Nephron progenitor cell (in vitro differentiated cells): ENCODE measurements around the gene MPP4.

ENCODE experiments used
- DNase-seq: peaks from one replicate; pipeline ENCODE4 v3.0.0; 2021
- H3K27ac Mint-ChIP-seq: 2 replicates; pipeline ENCODE4 v1.8.0; 2021; ENCODE audit warnings: mild to moderate bottlenecking, moderate library complexity, mixed read lengths
- H3K27me3 Mint-ChIP-seq: 2 replicates; pipeline ENCODE4 v1.8.0; 2021; ENCODE audit warnings: mild to moderate bottlenecking, low read depth, mixed read lengths; ENCODE audit not compliant: poor library complexity
- H3K36me3 Mint-ChIP-seq: 2 replicates; pipeline ENCODE4 v1.8.0; 2021; ENCODE audit warnings: low read depth, mixed read lengths
- H3K4me1 Mint-ChIP-seq: 2 replicates; pipeline ENCODE4 v1.8.0; 2021; ENCODE audit warnings: mixed read lengths
- H3K4me3 Mint-ChIP-seq: 2 replicates; pipeline ENCODE4 v1.8.0; 2021; ENCODE audit warnings: mild to moderate bottlenecking, moderate library complexity, mixed read lengths
- H3K9me3 Mint-ChIP-seq: 2 replicates; pipeline ENCODE4 v1.8.0; 2021; ENCODE audit warnings: mild to moderate bottlenecking, moderate library complexity, mixed read lengths
- TF ChIP-seq, protein P1 (sequence below): fragments of 200-600 bp; sonication (generic); IDR thresholded peaks from 2 replicates; pipeline ENCODE4 v1.5.0; 2021; ENCODE audit warnings: antibody characterized with exemption

The MPP4 gene

DNA sequence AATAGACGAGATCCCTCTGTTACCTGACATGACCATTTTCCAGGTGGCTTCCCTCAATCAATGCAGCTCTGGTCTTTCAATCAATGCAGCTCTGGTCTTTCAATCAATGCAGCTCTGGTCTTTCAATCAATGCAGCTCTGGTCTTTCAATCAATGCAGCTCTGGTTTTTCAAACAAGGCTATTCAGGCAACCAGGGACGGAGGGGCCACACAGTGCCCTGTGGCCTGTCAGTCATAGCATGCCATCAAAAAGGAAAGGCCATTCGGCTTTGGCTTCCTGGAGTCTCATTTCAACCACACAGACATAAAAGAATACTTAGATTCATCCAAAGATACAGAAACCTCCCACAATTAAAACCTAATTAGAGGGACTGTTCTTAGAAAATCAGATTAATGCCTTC, 13.3 kb downstream of the MPP4 start:
- H3K4me3 Mint-ChIP-seq, result no peak overlapping the region
- TF ChIP-seq, protein P1, sequence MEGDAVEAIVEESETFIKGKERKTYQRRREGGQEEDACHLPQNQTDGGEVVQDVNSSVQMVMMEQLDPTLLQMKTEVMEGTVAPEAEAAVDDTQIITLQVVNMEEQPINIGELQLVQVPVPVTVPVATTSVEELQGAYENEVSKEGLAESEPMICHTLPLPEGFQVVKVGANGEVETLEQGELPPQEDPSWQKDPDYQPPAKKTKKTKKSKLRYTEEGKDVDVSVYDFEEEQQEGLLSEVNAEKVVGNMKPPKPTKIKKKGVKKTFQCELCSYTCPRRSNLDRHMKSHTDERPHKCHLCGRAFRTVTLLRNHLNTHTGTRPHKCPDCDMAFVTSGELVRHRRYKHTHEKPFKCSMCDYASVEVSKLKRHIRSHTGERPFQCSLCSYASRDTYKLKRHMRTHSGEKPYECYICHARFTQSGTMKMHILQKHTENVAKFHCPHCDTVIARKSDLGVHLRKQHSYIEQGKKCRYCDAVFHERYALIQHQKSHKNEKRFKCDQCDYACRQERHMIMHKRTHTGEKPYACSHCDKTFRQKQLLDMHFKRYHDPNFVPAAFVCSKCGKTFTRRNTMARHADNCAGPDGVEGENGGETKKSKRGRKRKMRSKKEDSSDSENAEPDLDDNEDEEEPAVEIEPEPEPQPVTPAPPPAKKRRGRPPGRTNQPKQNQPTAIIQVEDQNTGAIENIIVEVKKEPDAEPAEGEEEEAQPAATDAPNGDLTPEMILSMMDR, result no peak
- no peak overlapping the region for H3K27ac Mint-ChIP-seq
- DNase-seq, result no peak
- H3K4me1 Mint-ChIP-seq, result no peaks in the 10 kb centered on the region
- no peaks in the 10 kb centered on the region for H3K9me3 Mint-ChIP-seq
- H3K36me3 Mint-ChIP-seq, result no peaks in the 10 kb centered on the region
- peaks cover 6% of the 10 kb centered on the region for H3K27me3 Mint-ChIP-seq

- Mint-ChIP-seq H3K9me3 (no peaks in the 10 kb centered on the region), H3K4me3 (no peak overlapping the region)
These were observed 17.7 kb downstream of the MPP4 start for GRCh38 chr2:201680743-201681142.

DNA sequence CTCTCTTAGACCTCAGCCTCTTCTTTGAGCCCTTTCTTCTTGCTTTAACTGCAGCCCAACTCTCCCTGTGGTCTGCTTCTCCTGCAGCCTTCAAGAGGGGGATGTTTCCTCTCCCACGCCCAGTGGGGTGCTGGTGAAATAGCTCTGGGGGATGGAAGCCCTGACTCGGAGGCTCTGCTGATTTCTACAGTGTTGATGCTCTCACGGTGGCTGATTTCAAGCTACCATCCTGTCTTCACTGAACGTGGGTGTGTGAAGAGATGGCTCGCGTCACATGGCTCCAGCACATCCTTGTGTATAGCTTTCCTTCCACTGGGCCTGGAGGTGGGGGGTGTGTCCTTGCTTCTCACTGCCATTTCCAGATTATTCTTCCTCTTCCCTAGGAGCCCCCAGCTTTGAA, 20.0 kb downstream of the MPP4 start:
- H3K36me3 Mint-ChIP-seq, result no peaks in the 10 kb centered on the region
- peaks cover 2% of the 10 kb centered on the region for H3K27me3 Mint-ChIP-seq
- no peaks in the 10 kb centered on the region for H3K9me3 Mint-ChIP-seq
- H3K4me3 Mint-ChIP-seq, result no peak overlapping the region
- no peak overlapping the region for H3K27ac Mint-ChIP-seq
- TF ChIP-seq, protein P1, result no peak
- no peak for DNase-seq
- H3K4me1 Mint-ChIP-seq, result no peaks in the 10 kb centered on the region

More at GRCh38 chr2:201680743-201681142, 17.7 kb downstream of the MPP4 start:
- Mint-ChIP-seq H3K36me3 (no peaks in the 10 kb centered on the region), H3K4me1 (no peaks in the 10 kb centered on the region), H3K27ac (no peak overlapping the region), H3K27me3 (peaks cover 2% of the 10 kb centered on the region)
- peak; percentile 51 for DNase-seq
- TF ChIP-seq, protein P1, result peak; percentile 42

- DNase-seq, result no peak
- H3K4me3 Mint-ChIP-seq, result no peak overlapping the region
- TF ChIP-seq, protein P1, result no peak
- peaks cover 4% of the 10 kb centered on the region for H3K9me3 Mint-ChIP-seq
- H3K36me3 Mint-ChIP-seq, result no peaks in the 10 kb centered on the region
- H3K4me1 Mint-ChIP-seq, result no peaks in the 10 kb centered on the region
- H3K27ac Mint-ChIP-seq, result no peak overlapping the region
- peaks cover 7% of the 10 kb centered on the region for H3K27me3 Mint-ChIP-seq
These were observed 23.0 kb downstream of the MPP4 start for GRCh38 chr2:201675454-201675853.

DNA sequence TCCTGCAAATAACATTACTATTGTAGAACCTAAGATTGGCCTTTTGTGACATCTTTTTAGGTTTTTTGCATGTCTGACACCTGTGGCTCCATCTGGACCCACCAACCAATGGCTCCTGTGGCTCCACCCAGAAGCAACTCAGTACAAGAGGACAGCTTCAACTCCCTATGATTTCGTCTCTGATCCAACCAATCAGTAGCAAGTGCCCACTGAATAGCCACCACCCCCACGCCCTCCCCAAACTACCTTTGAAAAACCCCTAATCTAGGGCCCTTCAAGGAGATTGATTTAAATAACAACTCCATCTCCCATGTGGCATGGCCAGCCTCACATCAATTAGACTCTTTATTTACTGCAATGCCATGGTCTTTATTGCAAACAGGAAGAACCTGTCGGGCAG, 23.6 kb downstream of the MPP4 start:
- peaks cover 4% of the 10 kb centered on the region for H3K9me3 Mint-ChIP-seq
- no peak overlapping the region for H3K27ac Mint-ChIP-seq
- TF ChIP-seq, protein P1, result no peak
- H3K36me3 Mint-ChIP-seq, result no peaks in the 10 kb centered on the region
- peaks cover 7% of the 10 kb centered on the region for H3K27me3 Mint-ChIP-seq
- no peak for DNase-seq
- H3K4me3 Mint-ChIP-seq, result no peak overlapping the region
- no peaks in the 10 kb centered on the region for H3K4me1 Mint-ChIP-seq

GRCh38 chr2:201674298-201674697, 24.1 kb downstream of the MPP4 start:
- H3K9me3 Mint-ChIP-seq, result peaks cover 4% of the 10 kb centered on the region
- no peak overlapping the region for H3K4me3 Mint-ChIP-seq
- no peak overlapping the region for H3K27ac Mint-ChIP-seq
- TF ChIP-seq, protein P1, result no peak
- peaks cover 7% of the 10 kb centered on the region for H3K27me3 Mint-ChIP-seq
- no peak for DNase-seq
- no peaks in the 10 kb centered on the region for H3K4me1 Mint-ChIP-seq
- H3K36me3 Mint-ChIP-seq, result no peaks in the 10 kb centered on the region
